IMR-90 (cell line): ENCODE measurements around the gene NEK4. TPM values are rescaled to one million over a fixed set of nuclear protein-coding genes. Genes with fewer than 3 reads are reported as not detected.

Experiments used
- ATAC-seq: fragments of 200-7000 bp; cut with Tn5 transposase; 2 replicates; pipeline ENCODE4 v1.9.1; 2020; ENCODE audit warnings: low read depth, mild to moderate bottlenecking, moderate library complexity
- BruUV-seq: library from RNA; stranded (reverse); fragments of 400-500 nt; replicated peaks from 2 replicates; lab custom pipeline; 2021; lab: Mats Ljungman, UMichigan
- CTCF ChIA-PET: fragments of 300-600 bp; formaldehyde crosslinking; extraction: SDS; loops from one replicate; lab custom pipeline; 2021; ENCODE audit warnings: antibody characterized with exemption; lab: Yijun Ruan, JAX
- POLR2A ChIA-PET: fragments of 300-600 bp; sonication (Branson Sonifier 250); formaldehyde crosslinking; loops from one replicate; lab custom pipeline; 2022; ENCODE audit warnings: antibody characterized with exemption; ENCODE audit not compliant: unreplicated experiment; lab: Charles Lee
- DNase-seq: peaks from one replicate; pipeline ENCODE4 v3.0.0; 2013
- H2AFZ ChIP-seq: replicated peaks from 2 replicates; pipeline ENCODE3; 2013; ENCODE audit warnings: low read length, mild to moderate bottlenecking; ENCODE audit not compliant: poor library complexity
- H2AK5ac ChIP-seq: 2 replicates; pipeline ENCODE4 v1.6.1; 2013; ENCODE audit warnings: low read depth, low read length, inconsistent platforms
- H2AK9ac ChIP-seq: replicated peaks from 2 replicates; pipeline ENCODE3; 2013; ENCODE audit warnings: mild to moderate bottlenecking, low read depth, low read length, moderate library complexity; ENCODE audit not compliant: poor library complexity
- H2BK120ac ChIP-seq: 2 replicates; pipeline ENCODE4 v1.6.1; 2013; ENCODE audit warnings: low read depth, low read length, inconsistent platforms
- H2BK15ac ChIP-seq: 3 replicates; pipeline ENCODE4 v1.6.1; 2013; ENCODE audit warnings: low read depth, low read length, inconsistent platforms
- H2BK20ac ChIP-seq: 2 replicates; pipeline ENCODE4 v1.6.1; 2013; ENCODE audit warnings: low read depth, mild to moderate bottlenecking, inconsistent platforms, low read length, moderate library complexity
- H2BK5ac ChIP-seq: 2 replicates; pipeline ENCODE4 v1.6.1; 2013; ENCODE audit warnings: mild to moderate bottlenecking, low read depth, low read length, inconsistent platforms; ENCODE audit not compliant: poor library complexity, severe bottlenecking
- H3K14ac ChIP-seq: replicated peaks from 2 replicates; pipeline ENCODE4 v1.6.1; 2013; ENCODE audit warnings: low read depth, low read length, inconsistent platforms
- H3K18ac ChIP-seq: 2 replicates; pipeline ENCODE4 v1.6.1; 2013; ENCODE audit warnings: low read depth, low read length, control low read depth
- H3K23ac ChIP-seq: 2 replicates; pipeline ENCODE4 v1.6.1; 2013; ENCODE audit warnings: low read depth, low read length, inconsistent platforms
- H3K27ac ChIP-seq: 2 replicates; pipeline ENCODE4 v1.5.1; 2013; ENCODE audit warnings: mild to moderate bottlenecking, control low read depth, low read length; ENCODE audit not compliant: insufficient read depth
- H3K27me3 ChIP-seq: 2 replicates; pipeline ENCODE4 v1.6.1; 2013; ENCODE audit warnings: low read length; ENCODE audit not compliant: control insufficient read depth, insufficient read depth
- H3K36me3 ChIP-seq: 2 replicates; pipeline ENCODE4 v1.6.1; 2013; ENCODE audit warnings: low read length, mixed read lengths; ENCODE audit not compliant: control insufficient read depth, insufficient read depth
- H3K4ac ChIP-seq: 2 replicates; pipeline ENCODE4 v1.6.1; 2013; ENCODE audit warnings: low read depth, low read length, inconsistent platforms
- H3K4me1 ChIP-seq: 2 replicates; pipeline ENCODE4 v1.6.1; 2013; ENCODE audit warnings: low read length, mixed read lengths; ENCODE audit not compliant: control insufficient read depth, insufficient read depth
- H3K4me2 ChIP-seq: 2 replicates; pipeline ENCODE4 v1.6.1; 2013; ENCODE audit warnings: low read depth, mild to moderate bottlenecking, control low read depth, low read length, moderate library complexity
- H3K4me3 ChIP-seq: 2 replicates; pipeline ENCODE4 v1.5.1; 2013; ENCODE audit warnings: low read depth, mild to moderate bottlenecking, control low read depth, low read length, moderate library complexity; ENCODE audit not compliant: insufficient read depth
- H3K56ac ChIP-seq: 2 replicates; pipeline ENCODE4 v1.6.1; 2013; ENCODE audit warnings: low read length, inconsistent platforms; ENCODE audit not compliant: insufficient read depth; ENCODE audit errors: extremely low read depth
- H3K79me1 ChIP-seq, 2 experiments: 2 replicates each; pipeline ENCODE4 v1.6.1; 2013; ENCODE audit warnings: low read length in 2 of 2, inconsistent platforms in 1 of 2, low read depth in 1 of 2
- H3K9ac ChIP-seq: 2 replicates; pipeline ENCODE4 v1.6.1; 2013; ENCODE audit warnings: low read depth, low read length, control low read depth
- H3K9me1 ChIP-seq: 2 replicates; pipeline ENCODE4 v1.6.1; 2013; ENCODE audit warnings: low read length, inconsistent platforms; ENCODE audit not compliant: insufficient read depth
- H3K9me3 ChIP-seq: 2 replicates; pipeline ENCODE4 v1.6.1; 2013; ENCODE audit warnings: low read length; ENCODE audit not compliant: control insufficient read depth, insufficient read depth
- H4K20me1 ChIP-seq: 2 replicates; pipeline ENCODE4 v1.6.1; 2013; ENCODE audit warnings: low read length, inconsistent platforms; ENCODE audit not compliant: insufficient read depth
- H4K5ac ChIP-seq: 2 replicates; pipeline ENCODE4 v1.6.1; 2013; ENCODE audit warnings: mild to moderate bottlenecking, low read depth, low read length, control low read depth
- H4K8ac ChIP-seq, 2 experiments: 2 replicates each; pipeline ENCODE4 v1.6.1; 2013; ENCODE audit warnings: low read depth in 2 of 2, low read length in 2 of 2, control low read depth in 1 of 2, inconsistent platforms in 1 of 2
- H4K91ac ChIP-seq: 2 replicates; pipeline ENCODE4 v1.6.1; 2013; ENCODE audit warnings: low read depth, low read length, inconsistent platforms; ENCODE audit not compliant: insufficient read depth
- CEBPB ChIP-seq: IDR thresholded peaks from 2 replicates; pipeline ENCODE4 v1.6.1; 2012; ENCODE audit warnings: low read depth, low read length, improper control_type of control experiment
- MXI1 ChIP-seq: IDR thresholded peaks from 2 replicates; pipeline ENCODE4 v1.6.1; 2012; ENCODE audit warnings: low read depth, mild to moderate bottlenecking, low read length, moderate library complexity, borderline replicate concordance
- NFE2L2 ChIP-seq: fragments of 150-350 bp; IDR thresholded peaks from 2 replicates; pipeline ENCODE4 v1.6.1; 2016; ENCODE audit warnings: low read depth, mild to moderate bottlenecking, low read length
- POLR2A ChIP-seq: IDR thresholded peaks from 2 replicates; pipeline ENCODE4 v1.6.1; 2012; ENCODE audit warnings: mild to moderate bottlenecking, low read depth, low read length
- WGBS, 2 experiments: methylation state at CpG; one replicate each; pipeline versions ENCODE4 v1.1.5 to v1.1.7; 2013; ENCODE audit warnings: missing lambda C conversion rate in 2 of 2; ENCODE audit not compliant: insufficient read length in 1 of 2; ENCODE audit errors: extremely low coverage in 2 of 2; 5-methylcytosine and 5-hydroxymethylcytosine counted together
- dilution Hi-C: fragments of 300-500 bp; cut with HindIII; formaldehyde crosslinking; loops from one replicate; pipeline ENCODE4 v1.14.3; 2018; ENCODE audit warnings: low sequenced_read_pairs; ENCODE audit not compliant: unreplicated experiment
- in situ Hi-C: fragments of 300-500 bp; cut with MboI; formaldehyde crosslinking; loops from 3 replicates; pipeline ENCODE4 v1.14.3; 2019; ENCODE audit warnings: low sequenced_read_pairs, inconsistent platforms, mixed read lengths
- intact Hi-C: fragments of 100-400 bp; cut with micrococcal nuclease; formaldehyde crosslinking; loops from 2 replicates; pipeline ENCODE4 v1.10.0; 2022
- polyA plus RNA-seq, 3 experiments: library from polyadenylated mRNA; depleted of rRNA; stranded (reverse); fragments of >200 nt; gene quantifications; 2 replicates each; pipeline ENCODE4 v1.2.3, GENCODE V29; 2012; ENCODE audit warnings: low replicate concordance in 1 of 3
- total RNA-seq: library from RNA; depleted of rRNA; stranded (reverse); fragments of >200 nt; gene quantifications from 2 replicates; pipeline ENCODE4 v1.2.3, GENCODE V29; 2012
- TF ChIP-seq, protein P1 (sequence below): fragments of 150-350 bp; IDR thresholded peaks from 2 replicates; pipeline ENCODE4 v1.6.1; 2016; ENCODE audit warnings: low read depth, mild to moderate bottlenecking, low read length, moderate library complexity, borderline replicate concordance

Gene NEK4
- total and polyA plus RNA-seq, 2 of the 4 experiments (the other 2 are of a cell fraction) = 10.3 to 24.7 TPM

DNA sequence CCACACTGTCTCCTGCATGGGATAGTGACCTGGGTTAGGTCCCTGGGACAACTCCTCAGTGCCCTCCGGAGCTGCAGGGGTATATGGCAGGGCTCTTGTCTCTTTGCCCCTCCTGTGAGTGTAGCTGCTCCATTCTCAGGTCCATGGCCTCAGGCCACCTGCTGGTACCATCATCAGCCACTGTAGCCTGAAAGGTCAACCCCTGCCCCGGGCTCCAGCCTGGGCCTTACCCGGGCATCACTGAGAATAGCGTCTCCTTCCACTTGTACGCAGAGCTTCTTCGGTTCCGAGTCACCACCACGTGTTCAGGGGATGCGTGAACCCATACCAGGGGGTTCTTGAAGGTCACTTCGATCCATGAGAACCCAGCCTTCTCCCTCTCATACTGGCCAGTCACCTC, 45.9 kb upstream of the NEK4 start:
- in situ Hi-C loops (no loop called here), dilution Hi-C loops (no loop called here), intact Hi-C loops (no loop called here)
- no peak overlapping the region for H3K4me2 ChIP-seq
- H4K5ac ChIP-seq = no peak overlapping the region
- TF ChIP-seq MXI1 = no peak
- TF ChIP-seq NFE2L2 = no peak
- TF ChIP-seq POLR2A = no peak
- TF ChIP-seq, protein P1, sequence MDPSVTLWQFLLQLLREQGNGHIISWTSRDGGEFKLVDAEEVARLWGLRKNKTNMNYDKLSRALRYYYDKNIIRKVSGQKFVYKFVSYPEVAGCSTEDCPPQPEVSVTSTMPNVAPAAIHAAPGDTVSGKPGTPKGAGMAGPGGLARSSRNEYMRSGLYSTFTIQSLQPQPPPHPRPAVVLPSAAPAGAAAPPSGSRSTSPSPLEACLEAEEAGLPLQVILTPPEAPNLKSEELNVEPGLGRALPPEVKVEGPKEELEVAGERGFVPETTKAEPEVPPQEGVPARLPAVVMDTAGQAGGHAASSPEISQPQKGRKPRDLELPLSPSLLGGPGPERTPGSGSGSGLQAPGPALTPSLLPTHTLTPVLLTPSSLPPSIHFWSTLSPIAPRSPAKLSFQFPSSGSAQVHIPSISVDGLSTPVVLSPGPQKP = no peak
- TF ChIP-seq CEBPB = no peak
- no peak overlapping the region for H2BK15ac ChIP-seq
- no peak overlapping the region for H2AFZ ChIP-seq
- H4K20me1 ChIP-seq = no peaks in the 10 kb centered on the region
- H2BK5ac ChIP-seq = no peak overlapping the region
- DNase-seq (no peak), ATAC-seq (no peak)
- H3K23ac ChIP-seq = no peak overlapping the region
- H2BK20ac ChIP-seq = no peak overlapping the region
- no peak overlapping the region for H3K14ac ChIP-seq
- no peak overlapping the region for H3K56ac ChIP-seq
- no TSS peak for BruUV-seq
- H3K18ac ChIP-seq = no peak overlapping the region
- H3K4ac ChIP-seq = no peak overlapping the region
- no peaks in the 10 kb centered on the region for H3K9me3 ChIP-seq
- H3K36me3 ChIP-seq = no peaks in the 10 kb centered on the region
- H3K27ac ChIP-seq = no peak overlapping the region
- POLR2A ChIA-PET = no interaction called here
- H2AK5ac ChIP-seq = no peak overlapping the region
- no peak overlapping the region for H3K9ac ChIP-seq
- no peak overlapping the region for H2BK120ac ChIP-seq
- CTCF ChIA-PET = interaction anchor here (0.5 to 0.6 kb wide), 2 partner anchors 11 to 128 kb away, joined by 3 read pairs; no protein-coding TSS in a partner anchor
- H3K9me1 ChIP-seq = no peaks in the 10 kb centered on the region
- H3K27me3 ChIP-seq = peaks cover 18% of the 10 kb centered on the region
- no peaks in the 10 kb centered on the region for H3K4me1 ChIP-seq
- no peak overlapping the region for H4K91ac ChIP-seq
- H3K79me1 ChIP-seq = no peaks in the 10 kb centered on the region
- H2AK9ac ChIP-seq = no peak overlapping the region
- 90% methylated on average over 10 of the region's 10 CpGs; no CpG with 5 or more reads in 1 of the 2 experiments for WGBS, 2 experiments
- H4K8ac ChIP-seq = no peak overlapping the region
- H3K4me3 ChIP-seq = no peak overlapping the region
